ENCODE measurements around the gene BAIAP3. TPM values are rescaled to one million over a fixed set of nuclear protein-coding genes. Genes with fewer than 3 reads are reported as not detected.
"Not testable (repeated sequence)": the region's sequence is repeated elsewhere in the genome, so short reads cannot be mapped to it uniquely, and the experiment has no call there.

The BAIAP3 gene
- total RNA-seq, 1 donor from 2014 or later: 0.53 TPM

DNA sequence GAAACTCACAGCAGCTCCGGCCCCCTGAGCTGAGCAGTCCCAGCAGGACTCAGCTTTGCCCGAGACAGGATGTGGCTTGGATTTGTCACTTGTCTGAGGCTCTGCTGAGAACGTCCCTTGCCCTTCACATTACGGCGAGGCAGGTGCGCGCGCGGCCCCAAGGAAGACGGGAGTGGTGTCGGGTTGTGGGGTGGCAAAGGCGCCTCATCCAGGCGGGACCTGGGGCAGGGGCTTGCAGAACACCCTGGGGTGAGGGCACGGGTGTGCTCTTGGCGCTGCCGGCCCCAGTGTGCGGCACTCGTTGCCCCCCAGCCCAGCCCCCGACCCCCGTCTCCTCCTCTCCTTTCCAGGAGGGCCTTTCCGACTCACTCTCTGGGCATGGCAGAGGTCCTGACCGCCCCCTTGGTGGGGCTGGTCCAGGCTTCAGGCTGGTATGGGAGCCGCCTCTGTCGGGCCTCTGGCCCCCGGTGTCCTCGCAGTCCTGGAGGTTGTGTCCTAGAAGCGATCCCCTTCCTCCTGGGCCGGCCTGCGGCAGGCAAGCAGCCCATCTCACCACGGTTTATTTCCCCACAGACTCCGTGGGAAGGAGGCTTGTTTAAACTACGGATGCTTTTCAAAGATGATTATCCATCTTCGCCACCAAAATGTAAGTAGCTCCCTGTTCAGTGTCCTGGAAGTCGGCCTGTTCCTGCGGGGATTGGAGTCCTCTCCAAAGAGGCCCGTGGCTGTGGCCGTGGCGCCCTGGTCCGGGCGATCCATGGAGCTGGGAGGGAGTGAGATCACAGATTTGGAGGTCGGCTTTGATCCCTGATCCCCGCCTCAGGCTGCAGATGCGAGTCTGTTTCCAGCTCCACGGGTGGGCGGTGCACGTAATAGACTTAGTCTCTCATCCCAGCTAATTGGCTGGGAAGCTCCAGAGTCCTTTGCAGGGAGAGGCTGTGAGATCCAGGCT, 18.1 kb upstream of the BAIAP3 start:
- no peak for DNase-seq (ENCODE audit: low read depth, low spot score)

DNA sequence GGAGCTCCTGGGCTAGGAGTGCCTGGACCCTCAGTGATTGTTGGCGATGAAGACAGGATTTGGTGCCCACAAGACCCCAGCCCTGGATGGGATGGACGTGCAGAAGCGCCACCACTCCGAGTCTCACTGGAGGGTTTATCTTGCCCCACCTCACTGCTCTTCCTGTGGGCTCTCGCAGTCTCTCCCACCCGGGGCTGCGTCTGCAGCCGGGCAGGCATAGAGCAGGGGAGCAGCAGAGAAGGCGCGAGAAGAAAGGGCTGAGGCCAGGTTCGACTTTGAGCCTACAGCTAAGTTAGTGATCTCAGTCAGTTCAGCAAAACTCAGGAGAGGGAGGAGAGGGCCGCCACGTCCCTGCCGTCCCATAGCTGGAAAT, 17.4 kb upstream of the BAIAP3 start:
- no peak for DNase-seq (ENCODE audit: low read depth, low spot score)

DNA sequence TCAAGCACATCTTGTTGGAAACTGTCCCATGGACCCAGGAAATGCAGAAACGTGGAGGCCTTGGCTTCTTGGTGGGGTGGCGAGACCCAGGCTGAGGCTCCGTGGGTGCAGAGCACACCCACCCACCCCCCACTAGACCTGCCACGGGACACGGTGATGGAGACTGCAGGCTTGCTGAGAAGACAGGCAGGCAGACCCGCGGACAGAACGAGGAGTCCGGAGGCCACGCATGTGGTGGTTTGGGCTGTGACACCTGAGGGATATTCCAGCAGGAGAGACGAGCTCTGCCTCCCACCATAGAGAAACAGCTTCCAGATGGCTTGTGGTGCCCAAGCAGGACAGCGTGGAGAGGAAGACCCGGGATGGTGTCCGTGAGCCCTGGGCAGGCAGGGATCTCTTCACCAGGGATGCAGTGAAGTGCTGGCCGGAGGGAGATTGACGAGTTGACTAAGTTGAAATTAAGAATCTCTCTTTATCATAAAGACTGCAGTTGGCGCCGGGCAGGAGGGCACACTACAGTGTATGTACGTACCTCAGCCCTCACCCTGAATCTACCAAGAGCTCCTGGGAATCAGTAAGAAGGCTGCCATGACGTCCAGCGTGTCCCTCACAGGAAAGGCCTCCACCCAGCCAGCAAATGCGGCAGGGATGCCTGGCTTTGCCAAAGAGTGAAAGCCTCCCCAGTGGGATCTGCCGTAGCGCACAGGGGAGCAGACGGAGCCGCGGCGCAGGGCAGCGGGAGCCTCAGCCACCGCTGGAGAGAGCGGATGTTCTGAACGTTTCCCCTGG, 15.8 kb upstream of the BAIAP3 start:
- DNase-seq (ENCODE audit: low read depth, low spot score): no peak

DNA sequence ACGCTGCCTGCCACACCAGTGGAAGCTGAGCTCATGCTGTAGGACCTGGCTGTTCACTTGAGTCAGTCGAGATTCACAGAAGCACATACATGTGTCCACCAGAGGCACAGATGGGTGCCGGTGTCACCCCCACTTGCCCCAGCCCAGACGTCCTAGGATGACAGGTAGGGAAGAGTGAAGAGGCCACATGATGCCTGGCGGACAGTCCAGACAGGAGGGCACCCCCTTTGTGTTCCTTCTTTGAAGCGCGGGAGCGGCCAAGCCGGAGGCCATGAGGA, 15.2 kb upstream of the BAIAP3 start:
- DNase-seq (ENCODE audit: low read depth, low spot score): no peak

GRCh38 chr16:1319041-1319440, 14.4 kb upstream of the BAIAP3 start:
- DNase-seq (ENCODE audit: low read depth, low spot score): no peak

- no peak for DNase-seq (ENCODE audit: low read depth, low spot score)
Observed at GRCh38 chr16:1320097-1320496, 13.3 kb upstream of the BAIAP3 start.

DNA sequence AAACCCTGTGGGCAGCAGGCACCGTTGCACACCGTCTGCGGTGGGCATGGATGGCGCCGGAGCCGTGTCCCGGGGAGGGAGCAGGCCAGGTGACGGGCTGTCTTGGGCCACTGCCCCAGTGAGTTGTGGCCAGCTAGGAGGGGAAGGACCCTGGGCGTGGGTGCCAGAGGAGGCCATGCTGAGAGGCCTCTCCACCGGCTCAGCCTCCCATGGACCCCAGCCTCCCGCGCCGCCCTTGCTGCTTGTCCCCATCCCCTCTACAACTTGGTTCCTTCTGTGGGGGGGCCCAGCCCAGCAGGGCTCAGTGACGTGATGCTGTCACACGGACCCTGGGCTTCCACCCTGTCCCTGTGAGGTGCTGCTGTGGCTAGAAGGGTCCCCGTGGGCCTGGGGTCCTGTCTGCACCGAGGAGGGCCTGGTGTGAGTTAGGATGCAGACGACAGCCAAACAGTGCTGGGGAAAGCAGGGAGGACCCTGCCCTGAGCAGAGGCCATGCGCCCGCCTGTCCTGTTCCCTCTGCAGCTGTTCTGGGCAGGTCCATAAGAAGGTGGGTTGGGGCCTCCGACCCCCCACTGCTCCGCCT, 12.7 kb upstream of the BAIAP3 start:
- DNase-seq (ENCODE audit: low read depth, low spot score): no peak

- DNase-seq (ENCODE audit: low read depth, low spot score): no peak
Observed at GRCh38 chr16:1322407-1322806, 11.0 kb upstream of the BAIAP3 start.

GRCh38 chr16:1323296-1324239, 9.9 kb upstream of the BAIAP3 start:
- no peak for DNase-seq (ENCODE audit: low read depth, low spot score)

- DNase-seq (ENCODE audit: low read depth, low spot score): no peak
Observed at GRCh38 chr16:1324286-1324826, 9.1 kb upstream of the BAIAP3 start.

DNA sequence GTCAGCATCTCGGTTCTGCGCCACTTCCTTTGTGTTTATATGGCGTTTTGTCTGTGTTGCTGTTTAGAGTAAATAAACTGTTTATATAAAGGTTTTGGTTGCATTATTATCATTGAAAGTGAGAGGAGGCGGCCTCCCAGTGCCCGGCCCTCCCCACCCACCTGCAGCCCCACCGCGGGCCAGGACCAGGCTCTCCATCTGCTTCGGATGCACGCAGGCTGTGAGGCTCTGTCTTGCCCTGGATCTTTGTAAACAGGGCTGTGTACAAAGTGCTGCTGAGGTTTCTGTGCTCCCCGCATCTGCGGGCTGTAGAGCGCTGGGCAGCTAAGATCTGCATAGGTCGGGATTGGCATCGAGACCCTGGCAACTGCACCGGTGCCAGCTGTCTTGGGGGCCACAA, 8.2 kb upstream of the BAIAP3 start:
- DNase-seq (ENCODE audit: low read depth, low spot score): no peak

DNA sequence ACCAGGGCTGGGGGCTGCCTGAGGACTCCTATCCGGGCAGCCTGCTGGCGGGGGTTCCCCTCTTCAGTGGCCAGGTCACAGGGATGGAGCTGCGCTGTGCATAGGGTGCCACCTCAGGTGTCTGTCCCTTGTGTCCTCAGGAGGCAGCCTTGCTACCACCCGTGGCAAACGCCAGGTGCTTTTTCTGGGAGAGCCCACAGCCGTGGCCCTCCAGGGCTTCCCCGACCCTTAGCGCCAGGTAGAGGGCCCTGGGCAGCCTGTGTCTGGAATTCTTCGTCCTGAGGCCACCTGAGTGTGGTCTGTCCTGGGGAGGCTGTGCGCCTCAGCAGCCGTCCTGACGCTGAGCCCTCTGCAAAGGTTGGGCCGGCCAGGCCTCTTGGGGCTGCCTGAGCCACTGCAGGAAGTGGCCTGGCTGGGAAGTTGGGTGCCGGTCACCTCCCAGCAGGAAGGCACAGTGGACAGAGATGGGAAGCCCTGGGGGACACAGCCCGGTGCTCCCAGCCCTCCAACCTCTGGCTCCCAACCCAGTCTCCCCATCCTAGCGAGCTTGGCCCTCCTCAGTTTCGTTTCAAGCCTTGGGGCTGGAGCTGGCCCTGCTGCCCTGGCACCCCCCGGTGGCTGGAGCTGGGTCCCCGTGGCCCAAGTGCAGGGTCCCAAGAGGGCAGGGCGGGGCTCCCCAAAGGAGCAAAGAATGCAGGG, 7.6 kb upstream of the BAIAP3 start:
- no peak for DNase-seq (ENCODE audit: low read depth, low spot score)

GRCh38 chr16:1326391-1326790, 7.1 kb upstream of the BAIAP3 start:
- DNase-seq (ENCODE audit: low read depth, low spot score): no peak

- no peak for DNase-seq (ENCODE audit: low read depth, low spot score)
Observed at GRCh38 chr16:1326946-1327618, 6.4 kb upstream of the BAIAP3 start.

- DNase-seq (ENCODE audit: low read depth, low spot score): no peak
Observed at GRCh38 chr16:1327619-1327947, 5.9 kb upstream of the BAIAP3 start.

- DNase-seq (ENCODE audit: low read depth, low spot score): not testable (repeated sequence)
Observed at GRCh38 chr16:1328136-1328535, 5.3 kb upstream of the BAIAP3 start.

DNA sequence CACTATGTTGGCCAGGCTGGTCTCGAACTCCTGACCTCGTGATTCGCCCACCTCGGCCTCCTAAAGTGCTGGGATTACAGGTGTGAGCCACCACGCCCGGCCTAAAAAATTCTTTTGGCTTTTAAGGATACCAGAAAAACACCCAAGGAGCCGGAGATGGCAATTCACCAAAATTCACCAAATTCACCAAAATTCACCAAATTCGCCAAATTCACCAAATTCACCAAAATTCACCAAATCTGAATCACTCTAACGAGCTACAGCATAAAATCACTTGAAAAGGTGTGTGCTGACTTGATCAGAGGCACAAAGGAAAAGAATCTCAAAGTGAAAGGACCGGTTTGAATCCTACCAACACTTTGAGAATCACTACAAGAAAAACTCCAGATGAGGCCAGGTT, 4.5 kb upstream of the BAIAP3 start:
- not testable (repeated sequence) for DNase-seq (ENCODE audit: low read depth, low spot score)

GRCh38 chr16:1330260-1330914, 3.1 kb upstream of the BAIAP3 start:
- no peak for DNase-seq (ENCODE audit: low read depth, low spot score)

DNA sequence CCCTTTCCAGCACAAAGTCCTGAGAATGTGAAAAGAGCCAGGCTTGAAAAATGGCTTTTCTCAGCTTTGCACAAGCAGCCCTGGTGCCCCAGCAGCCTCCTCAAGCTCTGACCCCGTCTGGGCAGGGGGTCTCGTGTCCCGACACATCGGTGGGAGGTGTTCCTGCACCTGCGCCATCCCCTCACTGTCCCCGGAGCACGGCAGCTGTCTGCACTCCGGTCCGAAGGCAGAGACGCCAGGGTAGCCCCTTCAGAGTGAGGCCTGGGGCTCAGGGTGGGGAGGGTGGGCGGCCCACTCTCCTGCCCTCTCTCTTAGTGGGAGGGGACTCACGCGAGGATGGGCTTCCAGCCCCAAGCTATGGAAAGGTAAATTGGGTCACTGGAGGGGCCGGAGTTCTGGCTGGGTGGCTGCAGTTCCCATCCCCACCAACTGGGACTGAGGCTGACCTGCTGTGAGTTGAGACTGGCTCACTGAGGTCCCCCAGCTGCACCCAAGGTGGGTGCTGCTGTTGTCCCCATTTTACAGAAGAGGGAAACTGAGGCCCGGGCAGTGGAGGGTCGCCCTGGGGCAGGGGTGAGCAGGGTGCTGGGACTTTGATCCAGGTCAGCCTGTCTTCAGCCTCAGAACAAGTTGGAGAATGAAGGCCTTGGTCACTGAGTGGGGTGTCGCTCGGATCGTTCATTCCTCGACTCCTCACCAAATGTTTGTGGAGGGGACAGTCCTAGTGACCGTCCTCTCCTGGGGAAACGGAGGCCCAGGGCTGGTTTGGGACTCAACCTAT, 2.3 kb upstream of the BAIAP3 start:
- DNase-seq (ENCODE audit: low read depth, low spot score): no peak

All from pulmonary artery endothelial cell (primary cell).